SK-N-SH (cell line): ENCODE results near the gene OSBPL9. TPM values are rescaled to one million over a fixed set of nuclear protein-coding genes. Genes with fewer than 3 reads are reported as not detected.

Experiments
- CTCF ChIA-PET: fragments of 300-600, 350-600 bp; formaldehyde crosslinking; extraction: SDS; loops from one replicate; lab custom pipeline; 2021; lab: Yijun Ruan, JAX
- POLR2A ChIA-PET: fragments of 350-600 bp; sonication (Branson Sonifier 250); formaldehyde crosslinking; extraction: SDS; loops from one replicate; lab custom pipeline; 2020; ENCODE audit warnings: antibody characterized with exemption, inconsistent platforms; lab: Yijun Ruan, JAX
- DNase-seq: peaks from one replicate; pipeline ENCODE4 v3.0.0; 2012
- H2AFZ ChIP-seq: fragments of 200-600 bp; sonication (generic); 2 replicates; pipeline ENCODE4 v1.8.1; 2016; ENCODE audit warnings: antibody characterized with exemption, mild to moderate bottlenecking, low read depth
- H3F3A ChIP-seq: fragments of 200-600 bp; sonication (generic); replicated peaks from 2 replicates; pipeline ENCODE3; 2016; ENCODE audit warnings: antibody characterized with exemption, mild to moderate bottlenecking; ENCODE audit not compliant: insufficient read depth
- H3K27ac ChIP-seq, 2 experiments: fragments of 200-500 bp in 1 of 2; fragments of 200-600 bp in 1 of 2; sonication (Bioruptor generic) in 1 of 2; sonication (generic), shearing (Covaris generic) in 1 of 2; 2 replicates each; pipeline versions ENCODE4 v1.5.1 to v1.6.1; 2014 to 2016; ENCODE audit warnings: low read depth in 2 of 2, inconsistent platforms in 1 of 2, low read length in 1 of 2, mild to moderate bottlenecking in 1 of 2, mixed read lengths in 1 of 2
- H3K27me3 ChIP-seq: fragments of 200-600 bp; sonication (generic), shearing (Covaris generic); 2 replicates; pipeline ENCODE4 v1.6.1; 2016; ENCODE audit warnings: mixed run types; ENCODE audit not compliant: insufficient read depth
- H3K36me3 ChIP-seq, 2 experiments: fragments of 200-500 bp in 1 of 2; fragments of 200-600 bp in 1 of 2; sonication (Bioruptor generic) in 1 of 2; sonication (generic) in 1 of 2; replicated peaks in 1 of 2; 2 replicates each; pipeline versions ENCODE3 to v1.5.1; 2014 to 2016; ENCODE audit warnings: low read length in 1 of 2, mild to moderate bottlenecking in 1 of 2; ENCODE audit not compliant: insufficient read depth in 2 of 2, control insufficient read depth in 1 of 2
- H3K4me1 ChIP-seq, 2 experiments: fragments of 200-500 bp in 1 of 2; fragments of 200-600 bp in 1 of 2; sonication (Bioruptor generic) in 1 of 2; sonication (generic), shearing (Covaris generic) in 1 of 2; 2 replicates each; pipeline versions ENCODE4 v1.5.1 to v1.6.1; 2014 to 2016; ENCODE audit warnings: low read depth in 1 of 2, low read length in 1 of 2, mixed run types in 1 of 2; ENCODE audit not compliant: insufficient read depth in 2 of 2, control insufficient read depth in 1 of 2
- H3K4me2 ChIP-seq: fragments of 200-600 bp; sonication (generic), shearing (Covaris generic); 2 replicates; pipeline ENCODE4 v1.6.1; 2017; ENCODE audit warnings: mixed run types
- H3K4me3 ChIP-seq, 2 experiments: fragments of 200-500 bp in 1 of 2; fragments of 200-600 bp in 1 of 2; sonication (Bioruptor generic) in 1 of 2; sonication (generic), shearing (Covaris generic) in 1 of 2; 2 replicates each; pipeline versions ENCODE4 v1.5.1 to v1.8.1; 2014 to 2016; ENCODE audit warnings: low read depth in 2 of 2, inconsistent platforms in 1 of 2, low read length in 1 of 2, mild to moderate bottlenecking in 1 of 2, mixed read lengths in 1 of 2, moderate library complexity in 1 of 2
- H3K79me2 ChIP-seq: fragments of 200-600 bp; sonication (generic); 2 replicates; pipeline ENCODE4 v1.8.1; 2017; ENCODE audit warnings: mild to moderate bottlenecking; ENCODE audit not compliant: insufficient read depth
- H3K9ac ChIP-seq: fragments of 200-600 bp; sonication (generic); 2 replicates; pipeline ENCODE4 v1.6.1; 2017; ENCODE audit warnings: mixed run types
- H3K9me2 ChIP-seq: fragments of 200-600 bp; sonication (generic); 2 replicates; pipeline ENCODE4 v1.6.1; 2017; ENCODE audit warnings: mixed run types
- H3K9me3 ChIP-seq: fragments of 200-600 bp; sonication (generic); 2 replicates; pipeline ENCODE4 v1.6.1; 2017; ENCODE audit warnings: mixed run types, mild to moderate bottlenecking, moderate library complexity
- H4K20me1 ChIP-seq: fragments of 200-600 bp; sonication (generic); 2 replicates; pipeline ENCODE4 v1.6.1; 2017; ENCODE audit warnings: mild to moderate bottlenecking, mixed run types; ENCODE audit not compliant: insufficient read depth
- ELF1 ChIP-seq: IDR thresholded peaks from 2 replicates; pipeline ENCODE4 v1.4.0; 2012
- FOSL2 ChIP-seq: IDR thresholded peaks from 2 replicates; pipeline ENCODE4 v1.4.0; 2012; ENCODE audit warnings: low read depth, mild to moderate bottlenecking, moderate library complexity, borderline replicate concordance
- FOXM1 ChIP-seq: IDR thresholded peaks from 2 replicates; pipeline ENCODE4 v1.4.0; 2012; ENCODE audit warnings: low read depth, mild to moderate bottlenecking
- GATA2 ChIP-seq: sonication (generic); formaldehyde crosslinking; IDR thresholded peaks from 2 replicates; pipeline ENCODE4 v1.5.0; 2020; ENCODE audit warnings: mild to moderate bottlenecking, missing genetic modification reagents
- JUND ChIP-seq: IDR thresholded peaks from 2 replicates; pipeline ENCODE4 v1.4.0; 2012
- MAX ChIP-seq: IDR thresholded peaks from 2 replicates; pipeline ENCODE4 v1.4.0; 2012; ENCODE audit warnings: low read depth
- MXI1 ChIP-seq: IDR thresholded peaks from 2 replicates; pipeline ENCODE4 v1.6.1; 2012; ENCODE audit warnings: mild to moderate bottlenecking, low read depth, low read length, improper control_type of control experiment
- NFIC ChIP-seq: IDR thresholded peaks from 2 replicates; pipeline ENCODE4 v1.4.0; 2012; ENCODE audit warnings: borderline replicate concordance
- NRF1 ChIP-seq: IDR thresholded peaks from 2 replicates; pipeline ENCODE4 v1.6.1; 2012; ENCODE audit warnings: low read depth, mild to moderate bottlenecking, low read length
- PBX3 ChIP-seq: IDR thresholded peaks from 2 replicates; pipeline ENCODE4; 2012
- POLR2AphosphoS5 ChIP-seq: IDR thresholded peaks from 2 replicates; pipeline ENCODE4 v1.6.1; 2012; ENCODE audit warnings: low read depth, low read length
- REST ChIP-seq: IDR thresholded peaks from 2 replicates; pipeline ENCODE4 v1.6.1; 2012; ENCODE audit warnings: mild to moderate bottlenecking, low read depth, low read length, moderate library complexity
- TAF1 ChIP-seq: IDR thresholded peaks from 2 replicates; pipeline ENCODE4 v1.6.1; 2012; ENCODE audit warnings: low read depth, mild to moderate bottlenecking, low read length, moderate library complexity, borderline replicate concordance
- TEAD4 ChIP-seq: IDR thresholded peaks from 2 replicates; pipeline ENCODE4 v1.4.0; 2012; ENCODE audit warnings: mild to moderate bottlenecking, borderline replicate concordance; ENCODE audit not compliant: insufficient read depth
- WGBS: methylation state at CpG from one replicate; pipeline ENCODE4 v1.1.6; 2017; ENCODE audit warnings: low lambda C conversion rate; 5-methylcytosine and 5-hydroxymethylcytosine counted together
- polyA plus RNA-seq, 3 experiments: library from polyadenylated mRNA; depleted of rRNA; stranded (reverse); fragments of >200 nt; gene quantifications; 2 replicates each; pipeline ENCODE4 v1.2.3, GENCODE V29; 2012

OSBPL9 gene
- polyA plus RNA-seq, 1 of the 3 experiments (the other 2 are of a cell fraction) = 43.9 TPM

GRCh38 chr1:51716746-51717145 lies 99.9 kb downstream of the OSBPL9 start:
- POLR2A ChIA-PET = interaction anchor here (0.7 kb wide), 1 partner anchor 18 kb away, joined by 9 read pairs; no protein-coding TSS in a partner anchor
- no peaks in the 10 kb centered on the region for H3K9me2 ChIP-seq
- H3K4me3 ChIP-seq = no peak overlapping the region

GRCh38 chr1:51717842-51718241 lies 101.0 kb downstream of the OSBPL9 start:
- no peaks in the 10 kb centered on the region for H3K27me3 ChIP-seq
- CTCF ChIA-PET = interaction anchor here (1.0 kb wide), 1 partner anchor 19 kb away, joined by 3 read pairs; no protein-coding TSS in a partner anchor
- H3K9me2 ChIP-seq = no peaks in the 10 kb centered on the region
- no peaks in the 10 kb centered on the region for H3K9me3 ChIP-seq
- POLR2A ChIA-PET = no interaction called here
- no peaks in the 10 kb centered on the region for H4K20me1 ChIP-seq
- no peak overlapping the region for H3K9ac ChIP-seq
- H3K4me3 ChIP-seq = no peak overlapping the region
- H3K4me1 ChIP-seq = no peaks in the 10 kb centered on the region
- H3K79me2 ChIP-seq = peaks cover 6% of the 10 kb centered on the region; the same call in 1 of the 2 replicates
- 92% methylated on average over 3 of the region's 3 CpGs for WGBS
- peaks cover 2 to 14% of the 10 kb centered on the region in 2 experiments for H3K36me3 ChIP-seq
- no peak overlapping the region for H3K4me2 ChIP-seq
- no peaks in the 10 kb centered on the region for H3F3A ChIP-seq
- H2AFZ ChIP-seq = no peak overlapping the region
- DNase-seq = no peak
- no peak overlapping the region for H3K27ac ChIP-seq
- TF ChIP-seq JUND (no peak), TEAD4 (no peak), NRF1 (no peak), PBX3 (no peak), GATA2 (CRISPR knock-in tag) (no peak), POLR2AphosphoS5 (no peak), REST (no peak), TAF1 (no peak)

More at GRCh38 chr1:51716746-51717145, 99.9 kb downstream of the OSBPL9 start:
- CTCF ChIA-PET = interaction anchor here (1.0 kb wide), 1 partner anchor 18 kb away, joined by 3 read pairs; no protein-coding TSS in a partner anchor
- Histone ChIP-seq H3K36me3 (peaks cover 2 to 14% of the 10 kb centered on the region in 2 experiments), H3K9me3 (no peaks in the 10 kb centered on the region), H3K4me1 (no peaks in the 10 kb centered on the region), H3K4me2 (no peak overlapping the region), H2AFZ (no peak overlapping the region), H4K20me1 (no peaks in the 10 kb centered on the region), H3K27me3 (no peaks in the 10 kb centered on the region), H3K27ac (no peak overlapping the region), H3K79me2 (no peaks in the 10 kb centered on the region), H3K9ac (no peak overlapping the region), H3F3A (no peaks in the 10 kb centered on the region)
- WGBS = 95% methylated on average over 3 of the region's 3 CpGs
- no peak for DNase-seq
- no peak for TF ChIP-seq REST
- no peak for TF ChIP-seq FOXM1
- TF ChIP-seq FOSL2 = no peak
- TF ChIP-seq MAX = no peak
- no peak for TF ChIP-seq ELF1
- TF ChIP-seq MXI1 = no peak
- TF ChIP-seq NFIC = no peak
